IPS DF 6.9 (cell line): Measurements from ENCODE around the gene ENAH.

Experiments
- DNase-seq: peaks from one replicate; pipeline ENCODE4 v3.0.0-alpha.2; 2013; ENCODE audit warnings: low read depth, low spot score
- H3K27ac ChIP-seq: one replicate; pipeline ENCODE4 v1.5.1; 2013; ENCODE audit warnings: low read length, control low read depth
- H3K27me3 ChIP-seq: 2 replicates; pipeline ENCODE4 v1.6.1; 2013; ENCODE audit warnings: mild to moderate bottlenecking, low read length; ENCODE audit not compliant: control insufficient read depth, insufficient read depth
- H3K36me3 ChIP-seq: 2 replicates; pipeline ENCODE4 v1.6.1; 2013; ENCODE audit warnings: low read length; ENCODE audit not compliant: control insufficient read depth, insufficient read depth
- H3K4me1 ChIP-seq: 2 replicates; pipeline ENCODE4 v1.6.1; 2013; ENCODE audit warnings: low read length; ENCODE audit not compliant: control insufficient read depth, insufficient read depth
- H3K4me3 ChIP-seq: 2 replicates; pipeline ENCODE4 v1.5.1; 2013; ENCODE audit warnings: mild to moderate bottlenecking, low read length
- H3K9me3 ChIP-seq: 2 replicates; pipeline ENCODE4 v1.6.1; 2013; ENCODE audit warnings: low read length, inconsistent platforms; ENCODE audit not compliant: control insufficient read depth, insufficient read depth
- WGBS: extraction: QIAGEN DNeasy Blood & Tissue Kit; methylation state at CpG from one replicate; pipeline ENCODE4 v1.1.7; 2013; ENCODE audit warnings: mixed read lengths, missing lambda C conversion rate; ENCODE audit not compliant: insufficient read length, insufficient coverage; 5-methylcytosine and 5-hydroxymethylcytosine counted together

Gene ENAH

DNA sequence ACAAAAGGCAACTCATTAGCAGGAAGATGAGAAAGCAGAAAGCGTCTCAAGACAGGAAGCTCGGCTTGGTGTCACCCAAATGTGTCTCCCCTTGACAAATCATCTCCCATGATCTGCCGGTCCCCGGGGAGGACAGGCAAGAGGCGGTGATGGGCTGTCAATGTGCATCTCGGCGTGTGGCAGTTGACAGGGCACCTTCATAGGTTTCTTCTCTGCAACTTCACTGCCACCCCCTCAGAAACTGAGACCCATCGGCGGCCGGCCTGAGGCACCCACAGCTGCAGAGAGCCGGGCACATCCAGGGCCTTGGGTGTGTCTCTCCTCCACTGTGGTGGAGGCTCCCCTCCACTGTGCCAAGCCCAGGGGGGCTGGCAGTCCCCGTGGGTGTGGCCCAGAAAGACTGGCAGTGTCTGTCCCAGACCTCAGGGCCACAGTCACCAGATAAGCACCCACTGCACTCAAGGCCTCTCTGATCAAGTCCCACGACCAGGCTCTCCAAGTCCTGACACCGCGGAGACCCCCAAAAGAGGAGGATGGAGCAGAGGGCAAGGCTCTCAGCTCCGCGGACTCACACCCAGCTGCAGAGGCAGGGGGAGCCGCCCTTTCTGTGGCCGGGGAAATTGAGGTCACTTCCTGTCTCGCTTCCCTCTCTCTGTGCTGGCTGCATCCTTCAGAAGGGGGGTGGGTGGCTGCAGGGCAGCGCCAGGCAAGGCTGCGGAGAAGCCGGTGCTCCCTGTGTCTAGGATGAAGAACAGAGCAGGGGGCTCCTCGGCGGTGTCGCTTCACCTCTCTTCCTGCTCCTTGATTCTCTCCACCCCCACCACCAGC, 185.5 kb downstream of the ENAH start:
- Histone ChIP-seq H3K27me3 (no peaks in the 10 kb centered on the region), H3K4me3 (no peak overlapping the region), H3K9me3 (no peaks in the 10 kb centered on the region), H3K4me1 (peaks cover 9% of the 10 kb centered on the region), H3K36me3 (no peaks in the 10 kb centered on the region), H3K27ac (no peak overlapping the region)
- DNase-seq: no peak
- no CpG with 5 or more reads among the region's 26 CpGs for WGBS

DNA sequence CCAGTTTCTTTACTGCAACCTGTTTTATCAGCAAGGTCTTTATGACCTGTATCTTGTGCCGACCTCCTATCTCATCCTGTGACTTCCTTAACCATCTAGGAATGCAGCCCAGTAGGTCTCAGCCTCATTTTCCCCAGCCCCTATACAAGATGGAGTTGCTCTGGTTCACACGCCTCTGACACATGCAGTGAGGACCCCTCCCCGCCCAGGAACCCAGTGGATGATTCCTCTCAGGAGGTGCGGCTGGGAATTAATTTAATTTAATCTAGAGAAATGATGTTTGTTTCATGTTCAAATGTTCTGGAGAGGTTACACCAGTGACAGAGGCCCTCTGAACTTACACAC, 186.1 kb downstream of the ENAH start:
- H3K4me1 ChIP-seq: peaks cover 9% of the 10 kb centered on the region
- no CpG with 5 or more reads among the region's 4 CpGs for WGBS
- DNase-seq: no peak
- no peaks in the 10 kb centered on the region for H3K36me3 ChIP-seq
- H3K27me3 ChIP-seq: no peaks in the 10 kb centered on the region
- no peaks in the 10 kb centered on the region for H3K9me3 ChIP-seq
- H3K27ac ChIP-seq: no peak overlapping the region
- H3K4me3 ChIP-seq: no peak overlapping the region

DNA sequence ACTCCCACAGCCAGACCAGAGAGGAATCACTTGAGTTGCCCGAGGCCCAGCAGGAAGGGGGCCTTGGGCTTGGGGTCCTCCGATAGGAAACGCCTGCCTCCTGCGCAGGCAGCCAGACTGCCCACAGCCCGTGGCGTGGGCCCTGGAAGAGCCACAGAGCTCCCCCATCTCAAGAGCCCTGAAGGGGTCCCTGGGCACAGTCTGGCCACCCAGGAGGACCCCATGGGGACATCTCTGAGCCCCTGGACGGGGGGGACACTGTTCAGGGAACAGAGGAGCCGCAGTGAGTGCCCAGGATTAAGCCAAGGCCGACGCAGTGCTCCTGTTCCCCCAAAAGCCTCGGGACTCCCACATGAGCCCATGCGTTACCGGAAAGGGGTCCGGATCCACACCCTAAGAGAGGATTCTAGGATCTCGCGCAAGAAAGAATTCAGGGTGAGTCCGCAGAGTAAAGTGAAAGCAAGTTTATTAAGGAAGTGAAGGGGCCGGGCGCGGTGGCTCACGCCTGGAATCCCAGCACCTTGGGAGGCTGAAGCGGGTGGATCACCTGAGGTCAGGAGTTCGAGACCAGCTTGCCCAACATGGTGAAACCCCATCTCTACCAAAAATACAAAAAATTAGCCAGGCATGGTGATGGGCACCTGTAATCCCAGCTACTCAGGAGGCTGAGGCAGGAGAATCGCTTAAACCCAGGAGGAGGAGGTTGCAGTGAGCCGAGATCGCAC, 187.0 kb downstream of the ENAH start:
- no peaks in the 10 kb centered on the region for H3K36me3 ChIP-seq
- no peaks in the 10 kb centered on the region for H3K9me3 ChIP-seq
- H3K27ac ChIP-seq: no peak overlapping the region
- H3K4me3 ChIP-seq: no peak overlapping the region
- WGBS: no CpG with 5 or more reads among the region's 26 CpGs
- DNase-seq: no peak
- H3K4me1 ChIP-seq: peaks cover 12% of the 10 kb centered on the region
- H3K27me3 ChIP-seq: no peaks in the 10 kb centered on the region

DNA sequence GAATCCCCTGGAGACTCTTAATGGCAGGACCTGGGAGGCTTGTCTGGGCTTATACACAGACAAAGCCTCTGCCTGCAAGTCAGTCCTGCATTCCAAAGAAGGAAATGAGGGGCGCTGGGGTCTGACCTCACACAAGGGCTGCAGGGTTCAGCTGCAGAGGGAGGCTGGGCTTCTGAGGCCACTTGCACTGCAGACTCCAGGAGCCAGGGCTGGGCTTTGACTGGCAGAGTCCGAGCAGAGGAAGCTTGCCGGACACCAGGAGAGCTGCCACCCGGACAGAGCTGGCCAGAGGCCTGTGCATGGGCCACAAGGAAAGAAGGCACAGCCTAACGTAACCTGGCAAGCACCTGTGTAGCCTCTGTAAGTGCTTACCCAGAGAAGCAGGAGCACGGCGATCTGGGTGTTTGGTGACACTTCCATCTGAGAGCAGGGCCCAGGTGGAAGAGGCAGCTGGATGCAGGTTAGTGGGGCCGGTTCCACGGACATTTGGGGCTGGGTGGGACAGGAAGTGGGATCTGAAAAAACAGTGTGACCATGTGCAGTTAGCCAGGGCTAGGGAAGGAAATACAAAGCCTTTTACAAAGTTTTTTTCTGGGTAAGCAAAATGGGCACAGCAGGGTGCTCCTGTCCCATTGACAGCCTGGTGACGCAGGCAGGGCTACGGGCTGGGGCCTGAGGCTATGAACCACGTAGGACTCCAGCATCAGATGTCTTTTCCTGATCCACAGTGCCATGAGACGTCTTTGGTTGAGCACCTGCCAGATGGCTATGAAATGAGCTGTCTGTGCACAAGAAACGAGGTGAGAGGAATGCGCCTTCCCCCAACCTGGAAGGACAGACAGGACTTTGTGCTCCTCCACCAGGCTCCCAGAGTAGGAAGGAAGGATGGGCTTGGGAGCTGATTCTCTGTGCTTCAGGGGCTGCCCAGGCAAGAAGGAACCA, 187.8 kb downstream of the ENAH start:
- H3K4me3 ChIP-seq: no peak overlapping the region
- peaks cover 12% of the 10 kb centered on the region for H3K4me1 ChIP-seq
- H3K9me3 ChIP-seq: no peaks in the 10 kb centered on the region
- no peaks in the 10 kb centered on the region for H3K36me3 ChIP-seq
- no peak overlapping the region for H3K27ac ChIP-seq
- peak; percentile 45 for DNase-seq
- no peaks in the 10 kb centered on the region for H3K27me3 ChIP-seq
- no CpG with 5 or more reads among the region's 15 CpGs for WGBS

DNA sequence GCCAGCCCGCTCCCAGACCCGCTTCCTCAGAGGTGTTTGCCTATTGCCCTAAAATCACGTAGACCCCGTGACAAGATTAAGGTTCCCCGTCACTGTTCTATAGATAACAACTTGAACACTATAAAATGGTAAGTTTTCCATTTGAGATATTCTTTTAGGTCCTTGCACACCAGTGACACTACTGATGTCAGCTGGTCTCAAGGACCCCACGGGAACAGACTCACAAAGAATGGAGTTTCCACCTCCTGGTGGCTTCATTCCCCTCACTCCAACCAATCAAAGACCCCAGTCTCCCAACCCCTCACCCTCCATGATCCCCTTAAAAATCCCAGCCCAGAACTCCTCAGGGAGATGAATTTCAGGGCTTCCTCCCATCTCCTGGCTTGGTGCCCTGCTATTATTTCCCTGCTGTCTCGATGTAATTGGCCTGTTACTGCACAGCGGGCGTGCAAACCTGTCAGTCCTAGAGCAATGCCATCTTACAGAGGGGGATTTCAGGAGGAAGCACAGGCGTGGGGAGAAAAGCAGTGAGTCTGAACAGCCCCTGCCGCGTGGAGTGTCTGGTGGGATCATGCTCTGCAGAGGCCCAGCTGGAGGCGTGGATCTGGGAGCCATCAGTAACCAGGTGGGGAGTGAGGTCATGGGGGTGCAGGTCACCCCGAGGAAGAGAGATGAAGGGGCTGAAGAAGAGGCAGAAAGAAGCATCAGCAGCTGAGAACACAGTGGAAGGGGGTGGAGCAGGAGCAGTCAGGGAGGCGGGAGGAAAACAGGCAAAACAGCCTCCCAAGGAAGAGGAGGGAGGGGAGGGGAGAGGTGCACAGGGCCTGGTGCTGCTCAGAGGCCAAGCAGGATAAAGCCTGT, 190.0 kb downstream of the ENAH start:
- Histone ChIP-seq H3K36me3 (no peaks in the 10 kb centered on the region), H3K9me3 (no peaks in the 10 kb centered on the region), H3K27ac (no peak overlapping the region), H3K27me3 (no peaks in the 10 kb centered on the region), H3K4me3 (no peak overlapping the region), H3K4me1 (peaks cover 12% of the 10 kb centered on the region)
- WGBS: no CpG with 5 or more reads among the region's 15 CpGs
- no peak for DNase-seq

DNA sequence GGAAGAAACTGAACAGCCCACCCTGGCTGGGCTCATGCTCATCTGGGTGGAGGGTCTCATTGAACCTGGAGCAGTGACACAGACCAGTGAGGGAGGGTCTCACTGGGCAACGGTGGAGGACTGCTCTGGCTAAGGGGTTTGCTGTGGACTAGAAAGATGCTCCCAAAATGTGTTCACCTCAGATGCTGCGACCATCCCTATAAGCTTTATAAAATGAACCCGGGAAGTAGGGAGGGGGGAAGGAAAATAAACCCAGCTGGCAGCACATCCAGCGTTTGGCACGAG, 190.6 kb downstream of the ENAH start:
- no peaks in the 10 kb centered on the region for H3K27me3 ChIP-seq
- WGBS: no CpG with 5 or more reads among the region's 5 CpGs
- no peak overlapping the region for H3K4me3 ChIP-seq
- no peaks in the 10 kb centered on the region for H3K9me3 ChIP-seq
- H3K36me3 ChIP-seq: no peaks in the 10 kb centered on the region
- no peak overlapping the region for H3K27ac ChIP-seq
- peaks cover 12% of the 10 kb centered on the region for H3K4me1 ChIP-seq
- no peak for DNase-seq

DNA sequence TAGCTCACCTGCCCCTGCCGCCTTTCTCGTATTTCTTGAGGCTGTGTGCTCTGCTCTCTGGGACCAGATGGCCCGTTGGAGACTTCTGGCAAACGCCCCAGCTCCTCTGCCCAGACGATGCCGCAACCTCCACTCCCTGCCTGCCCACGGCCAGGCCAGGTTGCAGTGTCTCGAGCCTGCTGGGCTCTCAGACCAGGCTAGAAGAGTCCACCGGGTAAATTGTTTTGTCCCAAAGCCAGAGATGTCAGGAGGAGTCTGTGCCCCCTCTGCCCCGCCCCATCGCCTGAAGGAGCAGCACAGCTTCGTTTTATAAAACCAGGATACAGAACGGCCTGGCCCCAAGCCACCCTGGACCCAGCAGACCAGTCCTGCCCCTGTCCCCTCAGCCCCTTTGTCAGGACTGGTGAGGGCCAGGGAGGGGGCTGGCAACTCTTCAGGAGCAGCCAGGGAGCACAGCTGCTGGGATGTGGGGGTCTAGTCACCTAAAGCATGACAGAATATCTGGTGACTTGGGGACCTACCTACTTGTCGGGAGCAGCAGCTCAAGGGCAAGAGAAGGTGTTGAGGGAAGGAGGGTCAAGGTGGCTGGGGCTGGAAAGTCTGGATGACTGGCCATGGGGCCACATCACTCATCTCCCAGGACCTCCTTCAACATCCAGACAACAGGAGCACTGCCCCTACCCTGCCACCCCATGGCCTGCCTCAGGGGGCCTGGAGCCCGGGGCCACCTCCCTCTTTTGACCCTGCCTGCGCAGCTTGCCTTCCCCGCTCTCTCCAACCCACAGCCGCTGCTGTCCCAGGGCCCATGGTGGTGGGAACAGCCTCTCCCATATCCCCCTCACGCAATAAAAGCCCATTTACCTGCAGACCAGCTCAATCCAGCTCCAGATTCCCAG, 191.1 kb downstream of the ENAH start:
- H3K27ac ChIP-seq: no peak overlapping the region
- H3K27me3 ChIP-seq: no peaks in the 10 kb centered on the region
- WGBS: no CpG with 5 or more reads among the region's 19 CpGs
- no peaks in the 10 kb centered on the region for H3K36me3 ChIP-seq
- DNase-seq: no peak
- no peak overlapping the region for H3K4me3 ChIP-seq
- peaks cover 12% of the 10 kb centered on the region for H3K4me1 ChIP-seq
- H3K9me3 ChIP-seq: no peaks in the 10 kb centered on the region

DNA sequence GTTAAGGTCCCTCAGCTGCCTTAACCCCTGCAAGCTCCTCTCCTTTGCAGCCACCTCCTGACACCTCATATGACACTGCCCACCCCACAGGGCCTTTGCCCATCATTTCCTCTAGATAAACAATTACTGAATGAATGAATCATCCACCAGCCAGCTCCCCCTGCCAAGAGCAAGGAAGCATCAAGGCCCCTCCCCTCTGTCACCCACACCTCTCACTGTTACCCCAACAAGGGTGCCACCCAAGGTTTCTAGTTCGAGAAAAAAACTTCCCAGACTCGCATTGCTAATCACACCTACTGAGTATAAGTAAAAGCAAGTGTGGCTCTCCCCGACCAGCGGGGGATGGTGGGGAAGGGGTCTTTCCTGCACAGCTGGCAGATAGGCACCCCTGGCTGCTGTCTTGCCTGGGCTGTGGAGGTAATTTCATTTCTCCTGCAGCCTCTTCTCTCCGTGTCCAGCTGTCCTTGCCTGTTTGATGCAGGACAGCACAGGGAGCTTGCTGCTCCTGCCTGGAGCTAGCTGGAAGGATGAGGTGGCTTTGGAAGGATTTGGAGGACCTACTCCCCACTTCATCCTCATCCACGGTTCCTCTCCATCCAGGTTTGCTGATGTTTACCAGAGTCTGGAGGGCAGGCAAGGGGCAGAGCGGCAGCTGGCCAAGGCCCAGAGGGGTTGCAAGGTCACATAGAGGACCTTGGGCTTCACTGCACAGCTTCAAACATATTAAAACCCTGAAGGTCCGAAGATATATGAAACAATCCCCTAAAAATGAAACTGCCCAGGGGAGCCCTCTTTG, 192.0 kb downstream of the ENAH start:
- H3K4me1 ChIP-seq: peaks cover 12% of the 10 kb centered on the region
- DNase-seq: no peak
- H3K27me3 ChIP-seq: no peaks in the 10 kb centered on the region
- no peaks in the 10 kb centered on the region for H3K36me3 ChIP-seq
- H3K9me3 ChIP-seq: no peaks in the 10 kb centered on the region
- no CpG with 5 or more reads among the region's 8 CpGs for WGBS
- no peak overlapping the region for H3K4me3 ChIP-seq
- H3K27ac ChIP-seq: no peak overlapping the region
